ENCODE measurements around the gene GSTA2. TPM values are rescaled to one million over a fixed set of nuclear protein-coding genes. Genes with fewer than 3 reads are reported as not detected.
"Not testable (repeated sequence)": the region's sequence is repeated elsewhere in the genome, so short reads cannot be mapped to it uniquely, and the experiment has no call there.

Gene GSTA2
- total RNA-seq, 2 experiments from 2014 or later: not detected

DNA sequence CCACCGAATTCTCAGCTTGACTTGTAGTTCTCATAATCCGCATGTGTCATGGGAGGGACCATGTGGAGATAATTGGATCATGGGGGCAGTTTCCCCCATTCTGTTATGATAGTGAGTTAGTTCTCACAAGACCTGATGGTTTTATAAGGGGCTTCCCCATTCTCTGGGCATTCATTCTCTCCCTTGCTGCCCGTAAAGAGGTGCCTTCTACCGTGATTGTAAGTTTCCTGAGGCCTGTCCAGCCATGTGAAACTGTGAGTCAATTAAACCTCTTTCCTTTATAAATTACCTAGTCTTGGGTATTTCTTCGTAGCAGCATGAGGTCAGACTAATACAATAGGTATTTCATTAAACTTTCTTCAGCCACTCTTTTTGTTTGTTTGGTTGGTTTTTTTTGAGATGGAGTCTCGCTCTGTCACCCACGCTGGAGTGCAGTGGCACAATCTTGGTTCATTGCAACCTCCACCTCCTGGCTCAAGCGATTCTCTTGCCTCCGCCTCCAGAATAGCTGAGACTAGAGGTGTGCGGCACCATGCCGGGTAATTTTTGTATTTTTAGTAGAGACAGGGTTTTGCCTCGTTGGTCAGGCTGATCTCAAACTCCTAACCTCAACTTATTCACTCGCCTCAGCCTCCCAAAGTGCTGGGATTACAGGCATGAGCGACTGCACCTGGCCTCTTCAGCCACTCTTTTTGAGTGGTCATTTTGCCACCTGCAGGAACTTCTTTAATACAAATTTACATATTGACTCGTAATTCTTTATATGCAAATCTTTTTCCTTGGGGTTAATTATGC, 36.3 kb downstream of the GSTA2 start:
- DNase-seq: no peak
- CTCF ChIA-PET: no interaction called here
- Mint-ChIP-seq H3K4me1 (no peaks in the 10 kb centered on the region), H3K27ac (no peak overlapping the region), H3K4me3 (no peak overlapping the region), H3K9me3 (ENCODE audit: low read depth) (no peaks in the 10 kb centered on the region), H3K36me3 (no peaks in the 10 kb centered on the region), H3K27me3 (no peaks in the 10 kb centered on the region)
- ATAC-seq: no peak

DNA sequence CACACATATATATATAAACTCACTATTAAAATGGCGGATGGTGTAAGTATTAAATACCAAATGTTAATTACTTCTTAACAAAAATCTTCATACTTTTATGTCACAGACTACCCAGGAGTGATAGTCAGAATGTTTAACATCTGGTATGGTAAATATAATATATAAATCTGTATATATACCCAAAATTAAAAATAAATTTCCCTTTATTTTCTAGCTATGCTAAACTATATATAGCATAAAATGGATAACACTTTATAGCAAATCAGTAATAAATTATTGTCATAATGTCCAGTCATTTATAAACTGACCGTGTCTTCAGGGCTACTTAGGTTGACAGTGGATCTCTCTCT, 37.1 kb downstream of the GSTA2 start:
- Mint-ChIP-seq H3K27ac (no peak overlapping the region), H3K9me3 (ENCODE audit: low read depth) (no peaks in the 10 kb centered on the region), H3K27me3 (no peaks in the 10 kb centered on the region), H3K4me3 (no peak overlapping the region), H3K4me1 (no peaks in the 10 kb centered on the region), H3K36me3 (no peaks in the 10 kb centered on the region)
- ATAC-seq: no peak
- CTCF ChIA-PET: no interaction called here
- DNase-seq: no peak

DNA sequence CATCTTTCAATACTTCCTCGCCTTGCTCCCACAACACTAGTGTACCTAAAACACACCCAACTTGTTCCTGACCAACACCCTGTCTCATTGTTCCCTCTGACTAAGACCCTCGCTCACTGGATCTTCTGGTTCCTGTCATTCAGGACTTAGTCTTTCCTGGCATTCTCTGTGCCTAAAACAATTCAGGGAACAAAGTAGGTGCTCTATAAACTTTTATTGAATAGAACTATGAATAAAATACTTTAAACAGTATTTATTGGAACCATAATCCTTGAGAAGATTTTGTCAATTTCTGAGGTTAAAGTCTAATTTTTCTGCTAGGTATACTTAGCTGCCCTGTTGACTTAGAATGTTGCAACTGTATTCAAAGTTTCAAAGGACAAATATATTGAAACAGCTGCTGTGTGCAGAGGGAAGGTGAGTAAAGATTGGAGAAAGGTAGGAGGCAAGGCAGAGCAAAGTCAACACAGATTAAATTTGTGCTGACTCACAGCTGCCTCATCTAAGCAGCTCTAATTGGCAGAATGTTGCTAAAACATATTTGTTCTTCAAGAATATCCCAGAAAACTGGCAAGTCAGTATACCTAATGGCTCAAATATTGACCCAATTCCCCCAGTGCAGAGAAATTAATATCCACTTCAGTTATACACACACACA, 37.6 kb downstream of the GSTA2 start:
- H3K9me3 Mint-ChIP-seq (ENCODE audit: low read depth): no peaks in the 10 kb centered on the region
- H3K27me3 Mint-ChIP-seq: no peaks in the 10 kb centered on the region
- no peak overlapping the region for H3K27ac Mint-ChIP-seq
- CTCF ChIA-PET: no interaction called here
- no peak for ATAC-seq
- H3K4me3 Mint-ChIP-seq: no peak overlapping the region
- H3K4me1 Mint-ChIP-seq: no peaks in the 10 kb centered on the region
- no peak for DNase-seq
- no peaks in the 10 kb centered on the region for H3K36me3 Mint-ChIP-seq

DNA sequence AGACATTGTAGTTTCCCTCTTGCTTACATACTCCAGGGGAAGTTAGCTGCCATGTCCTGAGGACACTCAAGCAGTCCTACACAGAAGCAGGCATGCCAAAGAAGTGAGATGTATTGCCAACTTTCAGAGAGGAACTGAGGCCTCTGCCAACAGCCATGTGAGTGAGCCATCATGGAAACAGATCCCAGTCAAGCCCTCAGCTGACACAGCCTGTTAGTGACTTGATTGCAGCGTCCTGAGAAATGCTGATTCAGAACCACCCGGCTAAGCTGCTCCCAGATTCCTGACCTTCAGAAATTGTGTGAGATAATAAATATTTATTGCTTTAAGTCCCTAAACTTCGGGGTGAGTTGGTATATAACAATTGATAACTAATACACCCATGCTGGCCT, 38.1 kb downstream of the GSTA2 start:
- no peak overlapping the region for H3K27ac Mint-ChIP-seq
- no peak for DNase-seq
- CTCF ChIA-PET: no interaction called here
- H3K4me3 Mint-ChIP-seq: no peak overlapping the region
- no peaks in the 10 kb centered on the region for H3K36me3 Mint-ChIP-seq
- ATAC-seq: no peak
- H3K9me3 Mint-ChIP-seq (ENCODE audit: low read depth): no peaks in the 10 kb centered on the region
- H3K4me1 Mint-ChIP-seq: no peaks in the 10 kb centered on the region
- no peaks in the 10 kb centered on the region for H3K27me3 Mint-ChIP-seq

DNA sequence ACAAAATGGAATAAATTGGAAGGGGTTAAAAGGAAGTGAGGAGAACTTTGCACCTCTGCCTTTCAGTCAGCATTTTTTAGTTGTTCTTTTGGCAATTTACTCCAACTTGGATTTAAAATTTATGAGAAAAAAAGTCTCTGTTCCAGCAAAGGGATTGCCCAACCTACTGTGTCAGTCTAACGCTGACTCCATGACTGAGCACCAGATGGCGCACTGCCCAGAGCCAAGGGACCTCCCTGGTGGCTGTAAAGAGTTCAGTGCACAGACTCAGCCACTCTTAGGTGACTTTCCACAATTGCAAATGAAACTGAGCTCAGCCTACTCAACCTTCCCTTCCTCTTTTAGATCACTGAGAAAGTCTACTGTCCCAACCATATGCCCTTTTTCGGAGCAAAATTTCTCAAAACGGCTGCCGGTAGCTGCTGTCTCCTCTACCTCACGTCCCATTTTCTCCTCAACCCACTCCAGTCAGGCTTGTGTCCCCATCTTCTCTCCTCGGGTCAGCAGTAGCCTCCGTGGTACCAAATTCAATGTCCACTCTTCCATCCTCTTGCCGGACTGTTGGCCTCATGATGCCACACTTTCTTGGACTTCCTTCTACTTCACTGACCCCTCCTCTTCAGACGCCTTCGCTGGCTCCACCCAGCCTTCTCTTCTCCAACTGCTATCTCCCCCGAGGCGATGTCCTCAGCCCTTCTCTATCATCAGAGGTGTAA, 38.7 kb downstream of the GSTA2 start:
- H3K4me1 Mint-ChIP-seq: no peaks in the 10 kb centered on the region
- H3K9me3 Mint-ChIP-seq (ENCODE audit: low read depth): peaks cover 2% of the 10 kb centered on the region
- peak; percentile 86 for ATAC-seq
- no peaks in the 10 kb centered on the region for H3K36me3 Mint-ChIP-seq
- CTCF ChIA-PET: no interaction called here
- no peaks in the 10 kb centered on the region for H3K27me3 Mint-ChIP-seq
- peak; percentile 68 for DNase-seq
- H3K4me3 Mint-ChIP-seq: no peak overlapping the region
- no peak overlapping the region for H3K27ac Mint-ChIP-seq

DNA sequence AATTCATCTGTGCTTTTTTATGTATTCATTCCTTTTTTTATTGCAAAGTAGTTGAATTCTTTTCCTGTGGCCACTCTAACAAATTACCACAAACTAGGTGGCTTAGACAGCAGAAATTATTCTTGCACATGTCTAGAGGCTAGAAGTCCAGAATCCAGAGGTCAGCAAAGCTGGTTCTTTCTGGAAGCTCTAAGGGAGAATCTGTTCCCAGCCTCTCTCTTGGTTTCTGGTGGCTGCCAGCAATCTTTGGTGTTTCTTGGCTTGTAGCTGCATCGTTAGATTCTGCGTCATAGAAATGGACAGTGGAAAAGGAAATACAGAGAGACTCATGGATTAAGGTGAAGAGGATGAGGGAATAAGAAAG, 39.3 kb downstream of the GSTA2 start:
- ATAC-seq (no peak), DNase-seq (no peak)
- Mint-ChIP-seq H3K36me3 (no peaks in the 10 kb centered on the region), H3K4me1 (no peaks in the 10 kb centered on the region), H3K27ac (no peak overlapping the region), H3K9me3 (ENCODE audit: low read depth) (peaks cover 2% of the 10 kb centered on the region), H3K4me3 (no peak overlapping the region), H3K27me3 (no peaks in the 10 kb centered on the region)
- CTCF ChIA-PET: no interaction called here

DNA sequence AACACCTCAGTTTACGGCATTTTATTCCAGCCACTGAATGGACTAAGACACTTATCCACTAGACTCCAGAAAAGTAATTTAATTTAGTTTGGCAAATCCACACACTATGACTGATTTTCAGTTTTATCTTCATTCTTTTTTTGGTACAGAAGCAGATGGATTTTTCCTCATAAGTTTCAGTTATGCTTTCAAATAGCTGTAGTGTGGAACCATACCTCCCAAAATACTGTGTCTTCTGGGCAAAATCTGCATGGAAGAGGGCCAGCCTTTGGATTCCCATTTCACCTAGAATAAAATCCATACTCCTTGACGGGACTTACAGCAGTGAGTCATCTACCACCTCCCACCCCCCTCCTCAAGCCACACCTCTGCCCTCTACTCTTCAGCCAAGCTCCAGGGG, 43.0 kb downstream of the GSTA2 start:
- no peaks in the 10 kb centered on the region for H3K27me3 Mint-ChIP-seq
- CTCF ChIA-PET: no interaction called here
- H3K4me1 Mint-ChIP-seq: no peaks in the 10 kb centered on the region

DNA sequence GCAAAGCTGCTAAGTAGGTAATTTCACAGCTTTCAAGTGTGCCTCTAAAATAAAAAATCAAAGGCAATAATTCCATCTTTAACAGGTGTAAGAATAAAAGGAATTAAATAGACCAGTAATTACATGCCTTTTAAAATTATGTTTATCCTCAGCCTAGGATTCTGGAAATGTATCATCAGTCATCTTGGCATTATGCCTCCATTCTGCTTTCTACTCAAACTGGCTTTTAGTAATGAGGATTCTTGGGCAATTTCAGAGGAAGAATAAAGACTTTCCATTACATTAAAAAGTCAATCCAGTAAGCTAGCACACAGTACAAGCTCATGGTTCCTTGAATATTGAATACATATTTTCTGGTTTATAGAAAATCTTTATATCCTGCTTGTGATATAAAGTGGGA, 44.7 kb downstream of the GSTA2 start:
- ATAC-seq (no peak), DNase-seq (no peak)
- no peaks in the 10 kb centered on the region for H3K27me3 Mint-ChIP-seq
- peaks cover 2% of the 10 kb centered on the region for H3K9me3 Mint-ChIP-seq (ENCODE audit: low read depth)
- CTCF ChIA-PET: no interaction called here
- H3K27ac Mint-ChIP-seq: no peak overlapping the region
- no peaks in the 10 kb centered on the region for H3K36me3 Mint-ChIP-seq
- H3K4me1 Mint-ChIP-seq: no peaks in the 10 kb centered on the region
- H3K4me3 Mint-ChIP-seq: no peak overlapping the region

More for the DNA sequence above, 43.0 kb downstream of the GSTA2 start:
- DNase-seq (no peak), ATAC-seq (no peak)
- Mint-ChIP-seq H3K9me3 (ENCODE audit: low read depth) (peaks cover 2% of the 10 kb centered on the region), H3K4me3 (no peak overlapping the region), H3K27ac (no peak overlapping the region), H3K36me3 (no peaks in the 10 kb centered on the region)

DNA sequence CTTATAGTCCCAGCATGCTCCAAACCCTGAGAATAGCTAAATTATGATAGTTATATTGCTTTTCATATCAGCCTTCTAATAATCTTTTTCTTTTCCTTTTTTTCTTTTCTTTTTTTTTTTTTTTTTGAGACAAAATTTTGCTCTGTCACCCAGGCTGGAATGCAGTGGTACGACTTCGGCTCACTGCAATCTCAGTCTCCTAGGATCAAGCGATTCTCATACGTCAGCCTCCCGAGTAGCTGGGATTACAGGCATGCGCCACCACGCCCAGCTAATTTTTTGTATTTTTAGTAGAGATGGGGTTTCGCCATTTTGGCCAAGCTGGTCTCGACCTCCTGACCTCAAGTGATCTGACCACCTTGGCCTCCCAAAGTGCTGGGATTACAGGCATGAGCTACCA, 48.5 kb downstream of the GSTA2 start:
- DNase-seq; CTCF ChIA-PET; H3K4me1 Mint-ChIP-seq; H3K27me3 Mint-ChIP-seq; ATAC-seq; H3K9me3 Mint-ChIP-seq (ENCODE audit: low read depth); H3K36me3 Mint-ChIP-seq; H3K4me3 Mint-ChIP-seq; H3K27ac Mint-ChIP-seq: not testable (repeated sequence)

DNA sequence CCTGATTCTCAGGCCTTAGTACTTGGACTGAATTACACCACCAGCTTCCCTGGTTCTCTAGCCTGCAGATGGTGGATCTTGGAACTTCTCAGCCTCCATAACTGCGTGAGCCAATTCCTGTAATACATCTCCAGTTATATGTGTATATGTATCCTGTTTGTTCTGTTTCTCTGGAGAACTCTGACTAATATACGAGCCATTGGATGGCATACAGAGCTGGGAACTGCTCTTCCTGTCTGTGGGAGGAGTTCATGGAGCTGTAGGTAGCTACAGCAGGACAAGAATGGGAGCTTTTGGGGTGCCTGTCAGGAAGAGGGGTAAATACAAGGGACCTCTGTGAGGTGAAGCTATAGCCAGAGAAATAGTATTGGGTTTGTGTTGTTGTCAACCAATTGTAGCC, 51.1 kb downstream of the GSTA2 start:
- H3K4me1 Mint-ChIP-seq: no peaks in the 10 kb centered on the region
- CTCF ChIA-PET: no interaction called here
- no peak for DNase-seq
- H3K27me3 Mint-ChIP-seq: peaks cover 2% of the 10 kb centered on the region
- ATAC-seq: no peak
- no peaks in the 10 kb centered on the region for H3K36me3 Mint-ChIP-seq
- H3K9me3 Mint-ChIP-seq (ENCODE audit: low read depth): no peaks in the 10 kb centered on the region
- H3K27ac Mint-ChIP-seq: no peak overlapping the region
- no peak overlapping the region for H3K4me3 Mint-ChIP-seq

DNA sequence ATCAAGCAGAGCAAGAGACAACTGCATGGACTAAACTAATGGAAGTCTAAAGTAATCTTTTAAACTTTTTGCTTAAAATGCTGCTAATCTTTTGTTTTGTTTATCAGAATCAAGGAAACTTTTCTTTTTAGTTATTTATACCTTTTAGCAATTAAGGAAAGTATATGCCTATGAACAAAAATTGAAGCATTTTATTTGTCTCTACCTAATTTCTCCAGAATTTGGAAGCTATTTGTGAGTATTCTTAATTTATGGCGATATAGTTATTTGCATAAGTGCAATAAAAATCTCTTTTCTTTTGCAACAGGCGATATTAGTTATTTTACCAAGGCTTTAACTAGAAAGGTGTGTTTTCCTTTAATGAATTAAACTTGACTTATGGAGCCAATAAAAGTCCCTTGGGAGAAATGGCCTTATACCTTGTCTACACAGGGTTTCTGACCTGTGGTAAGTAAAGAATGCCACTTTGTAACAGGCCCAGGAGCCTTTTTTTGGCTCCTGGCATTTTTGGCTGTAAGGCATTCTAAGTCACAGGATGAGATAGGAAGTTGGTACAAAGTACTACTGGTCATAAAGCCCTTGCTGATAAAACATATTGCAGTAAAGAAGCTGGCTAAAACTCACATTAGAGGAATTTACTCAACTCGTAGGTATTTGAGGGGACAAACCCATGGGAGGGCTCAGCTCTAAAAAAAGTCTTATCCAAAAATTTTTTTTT, 55.2 kb downstream of the GSTA2 start:
- no peak for ATAC-seq
- Mint-ChIP-seq H3K27ac (no peak overlapping the region), H3K4me3 (no peak overlapping the region), H3K36me3 (no peaks in the 10 kb centered on the region), H3K4me1 (no peaks in the 10 kb centered on the region), H3K27me3 (peaks cover 15% of the 10 kb centered on the region), H3K9me3 (ENCODE audit: low read depth) (no peaks in the 10 kb centered on the region)
- CTCF ChIA-PET: interaction anchor here (0.6 to 1.3 kb wide), 2 partner anchors 87 to 987 kb away, joined by 3 read pairs; no protein-coding TSS in a partner anchor
- DNase-seq: no peak

DNA sequence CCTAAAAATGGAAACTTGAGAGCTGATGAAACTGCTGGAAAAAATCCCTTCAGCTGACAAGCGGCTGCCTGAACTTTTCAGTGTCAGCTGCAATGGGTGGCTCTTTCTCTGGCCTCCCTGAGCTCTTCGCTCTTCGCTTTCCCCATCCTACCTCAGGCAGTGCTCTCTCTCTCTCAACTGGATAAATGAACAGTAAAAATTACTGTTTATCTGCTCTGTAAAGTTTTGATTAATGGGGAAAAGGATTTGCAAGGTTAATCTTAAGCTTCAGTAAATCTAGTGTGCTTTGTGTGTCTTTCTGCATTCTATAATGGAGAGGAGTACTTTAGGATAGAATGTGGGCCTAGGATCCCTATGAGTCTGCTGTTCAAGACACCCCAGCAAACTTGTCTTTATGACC, 57.3 kb downstream of the GSTA2 start:
- ATAC-seq: no peak
- Mint-ChIP-seq H3K4me3 (no peak overlapping the region), H3K27me3 (peaks cover 25% of the 10 kb centered on the region), H3K4me1 (no peaks in the 10 kb centered on the region), H3K27ac (no peak overlapping the region), H3K36me3 (no peaks in the 10 kb centered on the region), H3K9me3 (ENCODE audit: low read depth) (no peaks in the 10 kb centered on the region)
- no peak for DNase-seq
- CTCF ChIA-PET: no interaction called here

DNA sequence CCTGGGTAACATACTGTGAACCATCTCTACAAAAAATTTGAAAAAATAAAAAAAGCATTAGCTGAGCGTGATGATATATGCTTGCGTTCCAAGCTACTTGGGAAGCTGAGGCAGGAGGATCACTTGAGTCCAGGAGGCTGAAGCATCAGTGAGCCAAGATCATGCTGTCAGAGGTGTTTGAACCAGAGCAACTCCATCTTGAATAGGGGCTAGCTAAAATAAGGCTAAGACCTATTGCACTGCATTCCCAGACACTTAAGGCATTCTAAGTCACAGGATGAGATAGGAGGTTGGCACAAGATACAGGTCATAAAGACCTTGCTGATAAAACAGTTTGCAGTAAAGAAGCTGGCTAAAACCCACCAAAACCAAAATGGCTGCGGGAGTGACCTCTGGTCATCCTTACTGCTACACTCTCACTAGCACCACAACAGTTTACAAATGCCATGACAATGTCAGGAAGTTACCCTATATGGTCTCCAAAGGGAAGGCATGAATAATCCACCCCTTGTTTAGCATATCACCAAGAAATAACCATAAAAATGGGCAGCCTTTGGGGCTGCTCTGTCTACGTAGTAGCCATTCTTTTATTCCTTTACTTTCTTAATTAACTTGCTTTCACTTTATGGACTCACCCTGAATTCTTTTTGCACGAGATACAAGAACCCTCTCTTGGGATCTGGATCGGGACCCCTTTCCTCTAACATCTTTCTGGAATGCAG, 58.3 kb downstream of the GSTA2 start:
- ATAC-seq; DNase-seq; H3K4me1 Mint-ChIP-seq; H3K36me3 Mint-ChIP-seq; CTCF ChIA-PET; H3K27ac Mint-ChIP-seq; H3K4me3 Mint-ChIP-seq; H3K9me3 Mint-ChIP-seq (ENCODE audit: low read depth): not testable (repeated sequence)
- H3K27me3 Mint-ChIP-seq: peaks cover 25% of the 10 kb centered on the region

Measured in activated CD8-positive, alpha-beta memory T cell treated with anti-CD3 and anti-CD28 coated beads, Interleukin-2, amount 10 ng/mL, durations not matched to agents 7 days and 5 days (primary cell).